ENCODE data around the gene LPP.

LPP gene

DNA sequence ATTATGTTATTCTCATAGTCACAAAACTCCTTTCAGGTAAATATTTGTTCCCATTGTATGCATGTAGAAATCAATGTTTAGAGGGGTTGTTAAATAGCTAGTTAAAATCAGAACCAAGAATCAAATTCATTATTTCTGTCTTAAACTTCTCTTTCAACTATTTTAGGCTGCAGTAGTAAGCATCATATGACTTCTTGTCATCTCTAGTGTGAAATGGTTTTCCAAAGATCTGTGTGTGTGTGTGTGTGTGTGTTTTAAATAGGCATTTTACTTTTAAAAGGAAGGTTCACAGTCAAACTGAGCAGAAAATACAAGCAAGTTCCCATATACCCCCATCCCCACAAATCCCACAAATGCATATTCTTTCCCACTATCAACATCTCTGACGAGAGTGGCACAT, 506.5 kb downstream of the LPP start:
- Histone ChIP-seq H3K4me2 (ENCODE audit: low read depth, low read length, poor library complexity, severe bottlenecking) (no peak overlapping the region), H3K79me2 (ENCODE audit: insufficient read depth, low read length) (no peaks in the 10 kb centered on the region), H3K4me3 (ENCODE audit: insufficient read depth, low read length, poor library complexity, severe bottlenecking) (no peak overlapping the region), H3K27me3 (ENCODE audit: low read length) (no peaks in the 10 kb centered on the region), H3K9me2 (replicated peaks; ENCODE audit: insufficient read depth, low read length) (no peaks in the 10 kb centered on the region), H4K20me1 (ENCODE audit: low read depth, low read length) (no peaks in the 10 kb centered on the region), H3K36me3 (ENCODE audit: low read length) (no peaks in the 10 kb centered on the region), H3K9ac (ENCODE audit: low read length) (no peak overlapping the region), H3K27ac (ENCODE audit: low read depth, low read length) (no peak overlapping the region), H3F3A (ENCODE audit: insufficient read depth) (no peaks in the 10 kb centered on the region), H2AFZ (ENCODE audit: low read depth, low read length, severe bottlenecking) (no peak overlapping the region), H3K9me3 (ENCODE audit: insufficient read depth, low read length) (no peaks in the 10 kb centered on the region)
- TF ChIP-seq, protein P1, sequence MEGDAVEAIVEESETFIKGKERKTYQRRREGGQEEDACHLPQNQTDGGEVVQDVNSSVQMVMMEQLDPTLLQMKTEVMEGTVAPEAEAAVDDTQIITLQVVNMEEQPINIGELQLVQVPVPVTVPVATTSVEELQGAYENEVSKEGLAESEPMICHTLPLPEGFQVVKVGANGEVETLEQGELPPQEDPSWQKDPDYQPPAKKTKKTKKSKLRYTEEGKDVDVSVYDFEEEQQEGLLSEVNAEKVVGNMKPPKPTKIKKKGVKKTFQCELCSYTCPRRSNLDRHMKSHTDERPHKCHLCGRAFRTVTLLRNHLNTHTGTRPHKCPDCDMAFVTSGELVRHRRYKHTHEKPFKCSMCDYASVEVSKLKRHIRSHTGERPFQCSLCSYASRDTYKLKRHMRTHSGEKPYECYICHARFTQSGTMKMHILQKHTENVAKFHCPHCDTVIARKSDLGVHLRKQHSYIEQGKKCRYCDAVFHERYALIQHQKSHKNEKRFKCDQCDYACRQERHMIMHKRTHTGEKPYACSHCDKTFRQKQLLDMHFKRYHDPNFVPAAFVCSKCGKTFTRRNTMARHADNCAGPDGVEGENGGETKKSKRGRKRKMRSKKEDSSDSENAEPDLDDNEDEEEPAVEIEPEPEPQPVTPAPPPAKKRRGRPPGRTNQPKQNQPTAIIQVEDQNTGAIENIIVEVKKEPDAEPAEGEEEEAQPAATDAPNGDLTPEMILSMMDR (IDR thresholded peaks at IDR 0.05; ENCODE audit: insufficient read depth, low read length, poor library complexity, severe bottlenecking): no peak
- TF ChIP-seq EZH2phosphoT487 (conservative IDR thresholded peaks at IDR 0.05; ENCODE audit: low read length): no peak

DNA sequence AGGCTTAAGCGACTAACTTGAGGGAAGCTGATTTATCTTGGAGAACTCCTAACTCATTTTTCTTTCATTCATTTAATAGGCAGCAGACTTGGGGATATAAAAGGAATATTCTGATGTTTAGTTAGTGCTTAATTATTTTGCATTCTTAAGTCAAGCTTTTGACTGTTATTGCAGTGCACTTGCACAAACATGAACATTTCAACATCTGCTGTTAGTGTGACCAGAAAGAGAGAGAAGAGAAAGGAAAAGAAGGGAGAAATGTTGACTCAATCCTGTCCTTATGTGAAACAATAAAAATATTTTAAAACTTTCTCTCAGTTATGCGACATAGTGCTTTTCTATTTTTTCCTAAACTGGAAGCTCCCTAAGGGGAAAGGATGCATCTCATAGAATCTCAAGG, 507.8 kb downstream of the LPP start:
- Histone ChIP-seq H3K79me2 (ENCODE audit: insufficient read depth, low read length) (no peaks in the 10 kb centered on the region), H3K4me2 (ENCODE audit: low read depth, low read length, poor library complexity, severe bottlenecking) (no peak overlapping the region), H3K27ac (ENCODE audit: low read depth, low read length) (no peak overlapping the region), H4K20me1 (ENCODE audit: low read depth, low read length) (no peaks in the 10 kb centered on the region), H3K9me3 (ENCODE audit: insufficient read depth, low read length) (no peaks in the 10 kb centered on the region), H3K9ac (ENCODE audit: low read length) (no peak overlapping the region), H2AFZ (ENCODE audit: low read depth, low read length, severe bottlenecking) (no peak overlapping the region), H3K36me3 (ENCODE audit: low read length) (no peaks in the 10 kb centered on the region), H3K9me2 (replicated peaks; ENCODE audit: insufficient read depth, low read length) (no peaks in the 10 kb centered on the region), H3F3A (ENCODE audit: insufficient read depth) (no peaks in the 10 kb centered on the region), H3K4me3 (ENCODE audit: insufficient read depth, low read length, poor library complexity, severe bottlenecking) (no peak overlapping the region), H3K27me3 (ENCODE audit: low read length) (no peaks in the 10 kb centered on the region)
- no peak for TF ChIP-seq EZH2phosphoT487 (conservative IDR thresholded peaks at IDR 0.05; ENCODE audit: low read length)
- TF ChIP-seq, protein P1 (IDR thresholded peaks at IDR 0.05; ENCODE audit: insufficient read depth, low read length, poor library complexity, severe bottlenecking): no peak

DNA sequence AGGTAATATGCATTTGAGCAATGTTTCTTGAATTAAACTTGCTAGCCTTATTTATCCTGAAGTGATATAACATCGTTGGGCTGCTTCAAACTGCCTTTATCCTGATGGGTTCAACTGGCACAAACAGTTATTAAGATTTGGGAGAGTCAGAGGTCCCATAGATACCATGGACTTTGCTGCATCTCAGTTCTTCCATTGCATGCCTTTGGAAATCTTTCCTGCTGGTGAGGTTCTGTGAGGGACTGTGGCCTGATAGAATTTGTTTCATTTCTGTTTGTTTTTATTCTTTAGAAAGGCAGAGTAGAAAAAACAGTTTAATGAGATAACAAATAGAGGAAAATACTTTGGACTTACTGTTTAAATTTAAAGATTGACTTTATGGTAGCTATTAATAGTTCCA, 508.3 kb downstream of the LPP start:
- Histone ChIP-seq H3K36me3 (ENCODE audit: low read length) (no peaks in the 10 kb centered on the region), H3K27ac (ENCODE audit: low read depth, low read length) (no peak overlapping the region), H3K79me2 (ENCODE audit: insufficient read depth, low read length) (no peaks in the 10 kb centered on the region), H2AFZ (ENCODE audit: low read depth, low read length, severe bottlenecking) (no peak overlapping the region), H3K4me2 (ENCODE audit: low read depth, low read length, poor library complexity, severe bottlenecking) (no peak overlapping the region), H3K27me3 (ENCODE audit: low read length) (no peaks in the 10 kb centered on the region), H3K9me2 (replicated peaks; ENCODE audit: insufficient read depth, low read length) (no peaks in the 10 kb centered on the region), H4K20me1 (ENCODE audit: low read depth, low read length) (no peaks in the 10 kb centered on the region), H3K9ac (ENCODE audit: low read length) (no peak overlapping the region), H3F3A (ENCODE audit: insufficient read depth) (no peaks in the 10 kb centered on the region), H3K9me3 (ENCODE audit: insufficient read depth, low read length) (no peaks in the 10 kb centered on the region), H3K4me3 (ENCODE audit: insufficient read depth, low read length, poor library complexity, severe bottlenecking) (no peak overlapping the region)
- TF ChIP-seq, protein P1 (IDR thresholded peaks at IDR 0.05; ENCODE audit: insufficient read depth, low read length, poor library complexity, severe bottlenecking): no peak
- no peak for TF ChIP-seq EZH2phosphoT487 (conservative IDR thresholded peaks at IDR 0.05; ENCODE audit: low read length)

Data from SU-DHL-6 (cell line).